MM.1S (cell line): ENCODE data around the gene ZDHHC21.

ENCODE experiments used
- DNase-seq: peaks from one replicate; pipeline ENCODE4 v3.0.0-alpha.2; 2015
- H2AFZ ChIP-seq: fragments of 300-600 bp; sonication (generic); 2 replicates; pipeline ENCODE4 v1.6.0; 2016; ENCODE audit warnings: antibody characterized with exemption, low read length
- H3F3A ChIP-seq: fragments of 300-600 bp; sonication (generic); 2 replicates; pipeline ENCODE4 v1.6.1; 2016; ENCODE audit warnings: mild to moderate bottlenecking, antibody characterized with exemption, low read length, moderate library complexity, mixed read lengths; ENCODE audit not compliant: insufficient read depth
- H3K27ac ChIP-seq: fragments of 300-600 bp; sonication (generic); 2 replicates; pipeline ENCODE4 v1.5.1; 2016; ENCODE audit warnings: mild to moderate bottlenecking, low read length
- H3K27me3 ChIP-seq: fragments of 300-600 bp; sonication (generic); replicated peaks from 2 replicates; pipeline ENCODE4 v1.6.0; 2016; ENCODE audit warnings: low read length; ENCODE audit not compliant: insufficient read depth
- H3K36me3 ChIP-seq: fragments of 300-600 bp; sonication (generic); replicated peaks from 2 replicates; pipeline ENCODE4 v1.6.1; 2016; ENCODE audit warnings: mild to moderate bottlenecking, low read length, mixed read lengths; ENCODE audit not compliant: insufficient read depth
- H3K4me1 ChIP-seq: fragments of 300-600 bp; sonication (generic); 2 replicates; pipeline ENCODE4 v1.6.1; 2016; ENCODE audit warnings: low read length, mixed read lengths
- H3K4me2 ChIP-seq: fragments of 300-600 bp; sonication (generic); 2 replicates; pipeline ENCODE4 v1.6.0; 2016; ENCODE audit warnings: low read depth, low read length
- H3K4me3 ChIP-seq: fragments of 300-600 bp; sonication (generic); 2 replicates; pipeline ENCODE4 v1.5.1; 2016; ENCODE audit warnings: low read length, mixed read lengths
- H3K79me2 ChIP-seq: fragments of 300-600 bp; sonication (generic); 2 replicates; pipeline ENCODE4 v1.6.1; 2016; ENCODE audit warnings: mixed run types, low read length, mixed read lengths
- H3K9ac ChIP-seq: fragments of 300-600 bp; sonication (generic); 2 replicates; pipeline ENCODE4 v1.6.1; 2016; ENCODE audit warnings: low read length, mixed read lengths
- H3K9me2 ChIP-seq: fragments of 300-600 bp; sonication (generic); replicated peaks from 2 replicates; pipeline ENCODE4 v1.6.1; 2016; ENCODE audit warnings: mild to moderate bottlenecking, low read length, mixed read lengths; ENCODE audit not compliant: insufficient read depth
- H3K9me3 ChIP-seq: fragments of 300-600 bp; sonication (generic); replicated peaks from 2 replicates; pipeline ENCODE4 v1.6.1; 2016; ENCODE audit warnings: mild to moderate bottlenecking, low read length, mixed read lengths; ENCODE audit not compliant: insufficient read depth
- H4K20me1 ChIP-seq: fragments of 300-600 bp; sonication (generic); 2 replicates; pipeline ENCODE4 v1.6.1; 2016; ENCODE audit warnings: mild to moderate bottlenecking, low read length, moderate library complexity, mixed read lengths; ENCODE audit not compliant: insufficient read depth
- CTCF ChIP-seq: fragments of 300-600 bp; sonication (generic); IDR thresholded peaks from 2 replicates; pipeline ENCODE4 v1.5.1; 2016; ENCODE audit warnings: antibody characterized with exemption, low read length, mixed read lengths
- EZH2 ChIP-seq: fragments of 300-600 bp; sonication (generic); optimal IDR thresholded peaks from 2 replicates; pipeline ENCODE3; 2017; ENCODE audit warnings: low read depth, mild to moderate bottlenecking, antibody characterized with exemption, low read length, mixed read lengths
- EZH2phosphoT487 ChIP-seq: fragments of 300-600 bp; sonication (generic); IDR thresholded peaks from 2 replicates; pipeline ENCODE4 v1.6.1; 2018; ENCODE audit warnings: antibody characterized with exemption, low read length

Gene ZDHHC21

GRCh38 chr9:14653511-14653910 lies 39.7 kb downstream of the ZDHHC21 start:
- Histone ChIP-seq H3F3A (no peaks in the 10 kb centered on the region), H3K9me2 (no peaks in the 10 kb centered on the region), H3K4me3 (no peak overlapping the region), H2AFZ (no peak overlapping the region), H3K9me3 (no peaks in the 10 kb centered on the region), H3K79me2 (no peaks in the 10 kb centered on the region), H3K9ac (no peak overlapping the region), H3K4me1 (no peaks in the 10 kb centered on the region), H3K4me2 (no peak overlapping the region), H3K27ac (no peak overlapping the region), H4K20me1 (no peaks in the 10 kb centered on the region), H3K36me3 (no peaks in the 10 kb centered on the region), H3K27me3 (no peaks in the 10 kb centered on the region)
- TF ChIP-seq EZH2 = no peak
- no peak for TF ChIP-seq CTCF
- no peak for TF ChIP-seq EZH2phosphoT487
- DNase-seq = no peak

- TF ChIP-seq CTCF (peak; percentile 43), EZH2 (no peak)
- Histone ChIP-seq H3K9me2 (no peaks in the 10 kb centered on the region), H3K4me1 (no peaks in the 10 kb centered on the region), H3K4me3 (no peak overlapping the region), H4K20me1 (no peaks in the 10 kb centered on the region), H2AFZ (no peak overlapping the region), H3K27me3 (no peaks in the 10 kb centered on the region), H3K27ac (no peak overlapping the region), H3K79me2 (no peaks in the 10 kb centered on the region), H3K9me3 (no peaks in the 10 kb centered on the region), H3K9ac (no peak overlapping the region), H3K36me3 (no peaks in the 10 kb centered on the region), H3K4me2 (no peak overlapping the region), H3F3A (no peaks in the 10 kb centered on the region)
- no peak for DNase-seq
These were observed 40.4 kb downstream of the ZDHHC21 start for GRCh38 chr9:14652729-14653377.

GRCh38 chr9:14650596-14650995 lies 42.6 kb downstream of the ZDHHC21 start:
- Histone ChIP-seq H3K79me2 (no peaks in the 10 kb centered on the region), H3K4me2 (no peak overlapping the region), H3K4me1 (no peaks in the 10 kb centered on the region), H3K27ac (no peak overlapping the region), H3K27me3 (no peaks in the 10 kb centered on the region), H3K4me3 (no peak overlapping the region), H3K9me2 (no peaks in the 10 kb centered on the region), H3K9ac (no peak overlapping the region), H3F3A (no peaks in the 10 kb centered on the region), H4K20me1 (no peaks in the 10 kb centered on the region), H3K36me3 (no peaks in the 10 kb centered on the region), H2AFZ (no peak overlapping the region), H3K9me3 (no peaks in the 10 kb centered on the region)
- no peak for TF ChIP-seq EZH2phosphoT487
- DNase-seq = no peak

GRCh38 chr9:14645648-14646047 lies 47.6 kb downstream of the ZDHHC21 start:
- Histone ChIP-seq H3K79me2 (no peaks in the 10 kb centered on the region), H3K9me2 (no peaks in the 10 kb centered on the region), H3F3A (no peaks in the 10 kb centered on the region), H3K27me3 (no peaks in the 10 kb centered on the region), H3K9me3 (no peaks in the 10 kb centered on the region), H3K4me3 (no peak overlapping the region), H4K20me1 (no peaks in the 10 kb centered on the region), H3K36me3 (no peaks in the 10 kb centered on the region), H3K4me1 (no peaks in the 10 kb centered on the region), H3K9ac (no peak overlapping the region), H3K27ac (no peak overlapping the region), H3K4me2 (no peak overlapping the region), H2AFZ (no peak overlapping the region)
- TF ChIP-seq CTCF (no peak), EZH2 (no peak), EZH2phosphoT487 (no peak)
- no peak for DNase-seq
